CD4-positive, alpha-beta T cell treated with Interleukin-4 for 4 hours (primary cell): ENCODE data around the gene UBR1.
"Not testable (repeated sequence)": the region's sequence is repeated elsewhere in the genome, so short reads cannot be mapped to it uniquely, and the experiment has no call there.

Experiments used
- DNase-seq: peaks from one replicate; pipeline ENCODE4 v3.0.0-alpha.2; 2020

UBR1 gene

DNA sequence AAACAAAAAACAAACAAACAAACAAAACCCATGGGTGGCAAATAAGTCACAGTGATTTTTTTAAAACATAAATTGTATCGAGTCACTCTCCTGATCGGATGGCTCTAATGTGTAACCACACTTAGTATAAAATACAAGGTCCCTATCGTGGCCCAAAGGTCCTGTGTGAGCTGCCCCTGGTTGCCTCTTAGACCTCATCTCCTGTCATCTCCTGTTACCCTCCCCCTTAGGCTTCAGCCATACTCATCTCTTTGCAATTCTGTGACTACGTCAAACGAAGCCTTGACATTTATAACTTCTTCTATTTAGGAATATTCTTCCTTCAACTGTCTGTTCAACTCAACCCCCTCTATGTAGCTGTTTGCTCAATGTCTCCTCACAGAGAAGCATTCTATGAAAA, 141.4 kb downstream of the UBR1 start:
- DNase-seq: no peak

DNA sequence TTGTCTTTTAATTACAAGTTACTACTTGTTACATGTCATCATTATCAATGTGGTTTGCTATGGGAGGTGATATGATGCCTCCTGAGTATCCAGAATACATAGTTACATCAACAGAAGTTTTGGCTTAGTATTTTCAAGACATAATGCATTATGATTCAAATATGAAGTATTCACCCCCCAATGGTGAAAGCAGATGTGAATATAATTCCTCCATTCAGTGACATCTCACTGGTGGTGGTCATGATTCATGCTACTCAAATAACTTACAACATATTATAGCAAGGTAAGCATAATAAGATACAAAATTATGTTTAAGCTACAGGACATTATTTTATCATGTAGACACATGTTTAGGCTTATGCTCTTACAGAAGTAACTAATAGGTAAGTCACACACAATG, 150.3 kb downstream of the UBR1 start:
- DNase-seq: no peak

DNA sequence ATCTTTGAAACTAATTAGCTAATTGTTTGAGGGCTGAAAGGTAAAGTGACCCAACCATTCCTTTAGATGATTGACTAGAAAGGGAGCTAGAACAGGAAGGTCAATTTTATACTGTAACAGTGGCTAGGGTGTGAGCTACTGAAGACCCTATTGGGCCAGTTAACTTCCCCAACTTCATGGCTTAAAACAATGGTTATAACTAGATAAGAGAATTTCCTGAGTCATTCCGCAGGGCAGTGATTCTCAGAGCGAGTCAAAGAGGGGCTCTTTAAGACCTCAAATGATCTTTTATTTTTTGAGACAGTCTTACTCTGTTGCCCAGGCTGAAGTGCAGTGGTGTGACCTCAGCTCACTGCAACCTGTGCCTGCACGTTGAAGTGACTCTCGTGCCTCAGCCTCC, 151.5 kb downstream of the UBR1 start:
- no peak for DNase-seq

DNA sequence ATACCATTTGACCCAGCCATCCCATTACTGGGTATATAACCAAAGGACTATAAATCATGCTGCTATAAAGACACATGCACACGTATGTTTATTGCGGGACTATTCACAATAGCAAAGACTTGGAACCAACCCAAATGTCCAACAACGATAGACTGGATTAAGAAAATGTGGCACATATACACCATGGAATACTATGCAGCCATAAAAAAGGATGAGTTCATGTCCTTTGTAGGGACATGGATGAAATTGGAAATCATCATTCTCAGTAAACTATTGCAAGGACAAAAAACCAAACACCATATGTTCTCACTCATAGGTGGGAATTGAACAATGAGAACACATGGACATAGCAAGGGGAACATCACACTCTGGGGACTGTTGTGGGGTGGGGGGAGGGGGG, 156.9 kb downstream of the UBR1 start:
- not testable (repeated sequence) for DNase-seq

DNA sequence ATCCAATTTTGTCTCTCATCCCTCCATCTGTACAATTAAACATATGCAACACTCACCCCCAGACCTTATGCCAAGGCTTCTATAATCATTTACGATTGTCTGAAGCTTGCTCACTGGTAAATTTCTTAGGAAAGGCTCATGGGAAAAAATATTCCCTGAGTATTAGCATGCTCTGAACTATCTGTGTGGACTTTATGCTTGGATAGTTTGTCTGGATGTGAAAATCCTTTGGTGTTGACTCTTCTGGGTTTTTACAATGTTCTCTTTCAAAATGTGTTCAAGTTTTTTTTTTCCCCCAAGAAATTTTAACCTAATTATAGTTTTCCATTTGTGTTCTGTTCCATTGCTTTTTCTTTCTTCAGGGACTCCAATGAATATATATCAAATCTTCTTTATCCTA, 165.3 kb downstream of the UBR1 start:
- no peak for DNase-seq

DNA sequence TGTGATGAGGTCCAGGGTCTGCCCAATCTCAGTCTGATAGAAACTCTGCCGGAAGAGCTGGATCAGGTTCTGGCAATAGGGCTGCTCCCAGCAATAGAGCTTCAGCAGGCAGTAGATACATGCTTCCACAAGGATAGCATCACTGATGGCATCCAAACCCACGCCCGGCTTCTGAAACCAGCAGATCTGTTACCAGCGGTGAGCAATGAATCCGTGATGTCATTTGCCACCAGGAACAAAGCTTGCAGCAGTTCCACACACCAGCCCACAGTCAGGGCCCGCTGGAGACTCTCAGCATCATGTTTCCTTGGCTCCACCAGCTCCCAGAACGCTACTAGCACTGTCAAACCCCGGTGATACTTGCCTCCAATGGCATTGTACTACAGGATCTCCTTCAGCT, 166.0 kb downstream of the UBR1 start:
- no peak for DNase-seq

DNA sequence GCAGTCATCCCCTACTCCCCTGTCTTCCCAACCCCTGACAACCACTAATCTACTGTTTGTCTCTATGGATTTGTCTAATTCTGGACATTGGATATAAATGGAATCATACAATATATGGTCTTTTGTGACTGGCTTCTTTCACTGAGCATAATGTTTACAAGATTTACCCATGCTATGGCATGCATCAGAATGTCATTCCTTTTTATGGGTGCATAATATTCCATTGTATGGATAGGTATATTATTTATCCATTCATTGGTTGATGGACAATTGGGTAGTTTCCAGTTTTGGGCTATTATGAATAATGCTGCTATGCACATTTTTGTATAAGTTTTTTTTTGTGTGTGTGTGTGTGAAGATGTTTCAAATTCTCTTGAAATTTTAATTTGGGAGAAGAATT, 168.7 kb downstream of the UBR1 start:
- DNase-seq: no peak

DNA sequence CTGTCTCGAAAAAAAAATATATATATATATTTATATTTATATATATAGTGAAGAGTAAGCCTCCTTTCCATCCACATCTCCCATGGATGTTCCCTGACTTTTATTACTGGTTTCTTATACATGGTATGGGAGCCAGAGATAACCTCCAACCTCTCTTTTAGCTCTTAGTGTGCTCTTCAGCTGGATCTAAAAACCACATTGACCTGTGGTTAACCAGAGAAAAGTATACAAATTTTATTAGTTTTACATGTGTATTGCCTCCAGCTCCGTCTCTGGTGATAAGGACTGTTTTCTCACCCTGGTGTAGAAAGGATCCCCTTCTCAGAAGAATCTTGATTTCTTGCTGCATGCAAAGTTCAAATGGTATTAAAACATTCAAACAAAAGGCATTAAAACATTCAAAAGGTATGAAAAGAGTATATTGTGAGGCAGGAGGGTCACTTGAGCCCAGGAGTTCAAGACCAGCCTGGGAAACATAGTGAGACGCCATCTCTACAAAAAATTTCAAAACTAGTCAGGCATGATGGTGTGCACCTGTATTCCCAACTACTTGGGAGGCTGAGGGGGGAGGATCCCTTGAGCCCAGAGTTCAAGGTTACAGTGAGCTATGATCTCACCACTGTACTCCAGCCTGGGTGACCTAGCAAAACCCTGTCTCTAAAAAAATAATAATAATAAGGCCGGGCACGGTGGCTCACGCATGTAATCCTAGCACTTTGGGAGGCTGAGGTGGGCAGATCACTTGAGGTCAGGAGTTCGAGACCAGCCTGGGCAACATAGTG, 171.8 kb downstream of the UBR1 start:
- DNase-seq: no peak

DNA sequence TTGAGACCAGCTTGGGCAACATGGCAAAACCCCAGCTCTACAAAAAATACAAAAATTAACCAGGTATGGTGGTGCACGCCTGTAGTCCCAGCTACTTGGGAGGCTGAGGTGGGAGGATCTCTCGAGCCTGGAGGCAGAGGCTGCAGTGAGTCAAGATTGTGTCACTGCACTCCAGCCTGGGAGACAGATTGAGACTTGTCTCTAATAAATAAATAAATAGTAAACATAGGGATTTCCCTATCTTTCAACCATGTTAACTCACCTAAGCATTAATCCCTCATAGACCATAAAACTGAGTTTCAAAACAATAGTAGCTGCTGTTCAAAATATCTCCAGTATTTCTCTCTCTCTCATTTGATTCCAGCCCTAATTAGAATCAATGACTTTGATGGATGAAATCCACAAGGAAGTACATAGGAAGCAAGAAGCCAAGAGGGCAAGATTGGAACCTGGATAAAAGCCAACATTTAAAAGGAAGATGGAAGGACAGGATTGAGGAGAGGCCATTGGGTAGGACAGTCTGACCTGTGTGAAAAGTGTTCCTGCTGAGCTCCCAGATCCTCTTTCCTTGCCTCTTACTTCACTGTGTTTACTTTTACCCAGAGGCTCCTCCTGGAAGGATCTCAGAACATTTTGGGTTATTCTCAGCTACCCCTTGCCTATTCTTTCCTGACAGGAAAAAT, 172.9 kb downstream of the UBR1 start:
- no peak for DNase-seq

DNA sequence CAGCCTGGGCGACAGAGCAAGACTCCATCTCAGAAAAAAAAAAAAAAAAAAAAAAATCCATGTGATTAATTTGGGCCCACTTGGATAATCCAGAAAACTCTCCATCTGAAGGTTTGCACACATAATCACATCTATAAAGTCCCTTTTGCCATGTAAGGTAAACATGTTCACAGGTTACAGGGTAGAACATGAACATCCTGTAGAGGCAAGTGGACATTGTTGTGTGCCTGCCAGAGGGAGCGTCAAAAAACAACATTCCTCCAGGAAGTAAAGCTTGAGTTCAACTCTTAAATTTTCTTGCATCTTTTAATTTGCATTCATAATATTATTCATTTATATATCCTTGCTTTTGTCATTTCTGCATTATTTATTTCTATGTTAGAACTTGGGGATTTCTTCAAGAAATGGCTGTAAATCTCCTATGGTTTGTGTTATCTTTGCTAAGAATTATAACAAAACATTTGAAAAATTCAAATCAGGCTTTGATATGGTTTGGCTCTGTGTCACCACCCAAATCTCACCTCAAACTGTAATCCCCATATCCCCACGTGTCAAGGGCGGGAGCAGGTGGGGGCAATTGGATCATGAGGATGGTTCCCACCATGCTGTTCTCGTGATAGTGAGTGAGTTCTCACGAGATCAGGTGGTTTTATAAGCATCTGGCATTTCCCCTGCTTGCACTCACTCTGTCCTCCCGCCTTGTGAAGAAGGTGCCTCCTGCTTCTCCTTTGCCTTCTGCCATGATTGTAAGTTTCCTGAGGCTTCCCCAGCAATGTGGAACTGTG, 173.9 kb downstream of the UBR1 start:
- no peak for DNase-seq

DNA sequence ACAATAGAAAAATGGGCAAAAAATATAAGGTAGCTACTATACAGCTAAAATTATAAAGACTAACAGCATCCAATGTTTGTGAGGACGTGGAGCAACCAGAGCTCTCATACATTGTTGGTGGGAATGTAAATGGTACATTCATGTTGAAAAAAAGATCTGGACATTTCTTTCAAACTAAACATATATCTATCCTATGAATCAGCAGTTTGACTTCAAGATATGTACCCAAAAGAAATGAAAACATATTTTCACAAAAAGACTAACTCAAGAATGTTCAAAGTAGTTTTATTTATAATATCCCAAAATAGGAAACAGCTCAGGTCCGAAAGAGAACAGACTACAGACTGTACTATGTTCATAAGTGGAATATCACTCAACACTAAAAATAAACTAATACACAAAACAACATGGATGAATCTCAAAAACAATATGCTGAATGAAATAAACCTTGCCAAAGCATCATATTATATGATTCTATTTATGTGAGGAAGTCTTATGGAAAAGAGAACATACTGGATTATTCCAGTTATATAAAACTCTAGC, 176.5 kb downstream of the UBR1 start:
- no peak for DNase-seq

DNA sequence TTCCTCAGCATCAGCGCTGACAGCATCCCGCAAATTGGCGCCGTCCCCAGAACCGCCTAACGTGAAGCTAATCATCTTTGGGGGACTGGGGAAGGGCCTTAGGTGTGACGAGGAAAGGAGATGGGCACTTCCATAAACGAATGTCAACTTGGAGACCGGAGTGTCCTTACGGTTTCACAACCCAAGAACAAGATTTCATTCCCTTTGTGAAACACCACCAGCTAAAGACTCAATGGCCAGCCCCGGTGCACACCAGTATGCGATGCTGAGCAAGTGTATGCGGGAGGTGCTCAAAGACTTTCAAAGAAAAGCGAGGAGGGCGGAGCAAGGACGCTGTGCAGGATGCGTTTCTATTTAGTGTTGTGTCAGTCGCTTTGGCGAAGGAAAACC, 184.5 kb downstream of the UBR1 start:
- peak; percentile 47 for DNase-seq

DNA sequence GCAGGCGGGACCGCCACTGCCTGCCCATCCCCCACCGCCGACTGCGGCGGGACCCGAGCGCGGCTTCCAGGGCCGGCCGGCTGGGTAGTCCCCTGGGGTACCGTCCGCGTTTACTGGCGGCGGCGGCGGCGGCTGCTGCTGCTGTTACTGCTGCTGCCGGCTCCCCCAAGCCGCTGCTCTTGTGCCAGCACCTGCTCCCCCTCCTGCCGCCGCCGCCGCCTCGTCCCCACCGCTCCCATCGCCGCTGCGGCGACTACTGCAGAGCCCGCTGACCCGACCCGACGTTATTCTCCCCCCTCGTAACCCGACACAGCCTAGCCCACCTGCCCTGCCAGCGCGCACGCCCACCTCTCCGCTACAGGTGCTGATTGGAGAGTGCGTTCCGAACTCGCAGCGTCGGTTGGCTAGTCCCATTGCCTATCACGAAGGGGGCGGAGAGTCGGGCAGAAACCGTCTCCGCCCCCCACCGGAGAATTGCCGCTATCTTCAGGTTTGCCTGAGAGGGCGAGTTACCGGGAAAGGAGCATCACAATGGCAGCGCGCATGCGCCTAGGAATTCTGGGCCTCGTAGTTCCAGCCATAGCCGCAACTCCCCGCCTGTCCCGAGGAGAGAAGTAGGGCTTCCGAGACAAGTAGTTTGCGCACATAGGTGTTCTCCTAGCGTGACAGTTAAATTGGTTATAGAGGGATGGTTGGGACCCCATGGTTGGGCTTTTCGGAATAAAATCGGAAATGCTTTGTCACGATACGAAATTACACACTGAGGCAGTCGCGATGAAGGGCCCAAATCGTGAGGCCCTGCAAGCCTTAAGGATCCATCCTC, 185.1 kb downstream of the UBR1 start, which contains the start of gene TTBK2:
Gene TTBK2 (minus strand): TSS at position 260 of the 823 bp plus-strand sequence. CDS start 42,161 bp downstream, outside the sequence.
- DNase-seq: peak; percentile 99

DNA sequence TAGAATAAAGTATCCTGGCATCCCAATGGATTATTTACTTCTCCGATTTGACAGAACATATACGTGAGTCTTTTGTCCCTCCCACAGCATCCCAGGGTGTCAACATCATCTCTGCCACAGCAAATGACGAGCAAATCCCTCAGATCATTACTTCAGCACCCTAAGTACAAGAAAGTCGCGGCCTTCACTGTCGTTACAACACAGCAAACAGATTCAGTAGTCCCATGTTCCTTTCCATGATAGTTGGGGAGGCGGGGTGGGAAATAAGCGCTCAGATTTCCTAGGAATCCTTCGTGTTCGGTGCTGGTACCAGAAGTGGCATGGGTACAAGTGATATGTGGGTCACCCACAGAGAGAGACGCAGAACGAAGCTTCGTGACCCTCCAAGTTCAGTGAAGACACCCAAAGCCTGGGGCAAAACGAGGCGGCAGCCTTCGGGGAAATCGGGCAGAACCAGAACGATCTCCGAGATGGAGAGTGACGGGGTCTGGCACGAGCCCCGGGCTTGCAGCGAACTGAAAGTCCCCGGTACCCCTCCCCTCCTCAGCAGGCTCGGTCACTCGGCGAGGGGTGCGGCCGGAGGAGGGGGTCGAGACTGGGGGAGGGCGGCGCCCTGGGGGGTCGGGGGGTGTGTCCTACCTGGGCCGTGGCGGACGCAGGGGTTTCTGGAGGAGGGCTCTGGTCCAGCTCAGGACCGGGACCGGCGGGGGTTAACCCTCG, 185.9 kb downstream of the UBR1 start:
- DNase-seq: peak; percentile 27

DNA sequence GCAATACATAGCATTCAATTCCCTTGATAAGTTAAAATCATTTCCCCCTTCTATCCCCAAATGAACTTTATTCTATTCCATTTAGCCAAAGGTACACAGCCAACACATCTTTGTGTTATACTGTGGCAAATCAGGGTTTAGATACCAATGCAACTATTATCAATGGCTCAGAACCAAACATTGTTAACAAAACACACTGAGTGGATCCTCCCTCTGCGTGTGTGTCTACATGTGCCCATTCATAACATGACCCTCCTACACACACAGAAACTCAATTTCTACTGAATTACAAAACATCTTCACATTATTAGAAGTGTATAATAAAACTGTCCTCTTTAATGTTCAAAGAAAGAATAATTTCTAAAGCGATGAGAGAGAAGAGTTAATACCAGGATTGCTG, 186.5 kb downstream of the UBR1 start:
- DNase-seq: no peak

DNA sequence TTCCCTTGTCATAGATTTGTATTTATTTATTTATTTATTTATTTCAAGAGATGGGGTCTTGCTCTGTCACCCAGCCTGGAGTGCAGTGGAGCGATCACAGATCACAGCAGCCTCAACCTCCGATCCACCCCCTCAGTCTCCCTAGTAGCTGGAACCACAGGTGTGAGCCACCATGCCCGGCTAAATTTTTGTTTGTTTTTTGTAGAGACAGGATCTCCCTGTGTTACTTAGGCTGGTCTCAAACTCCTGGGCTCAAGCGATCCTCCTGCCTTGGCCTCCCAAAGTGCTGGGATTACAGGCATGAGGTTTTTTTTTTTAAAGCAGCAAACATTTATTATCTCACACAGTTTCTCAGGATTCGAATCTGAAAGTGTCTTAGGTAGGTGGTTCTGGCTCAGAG, 187.8 kb downstream of the UBR1 start:
- DNase-seq: no peak

DNA sequence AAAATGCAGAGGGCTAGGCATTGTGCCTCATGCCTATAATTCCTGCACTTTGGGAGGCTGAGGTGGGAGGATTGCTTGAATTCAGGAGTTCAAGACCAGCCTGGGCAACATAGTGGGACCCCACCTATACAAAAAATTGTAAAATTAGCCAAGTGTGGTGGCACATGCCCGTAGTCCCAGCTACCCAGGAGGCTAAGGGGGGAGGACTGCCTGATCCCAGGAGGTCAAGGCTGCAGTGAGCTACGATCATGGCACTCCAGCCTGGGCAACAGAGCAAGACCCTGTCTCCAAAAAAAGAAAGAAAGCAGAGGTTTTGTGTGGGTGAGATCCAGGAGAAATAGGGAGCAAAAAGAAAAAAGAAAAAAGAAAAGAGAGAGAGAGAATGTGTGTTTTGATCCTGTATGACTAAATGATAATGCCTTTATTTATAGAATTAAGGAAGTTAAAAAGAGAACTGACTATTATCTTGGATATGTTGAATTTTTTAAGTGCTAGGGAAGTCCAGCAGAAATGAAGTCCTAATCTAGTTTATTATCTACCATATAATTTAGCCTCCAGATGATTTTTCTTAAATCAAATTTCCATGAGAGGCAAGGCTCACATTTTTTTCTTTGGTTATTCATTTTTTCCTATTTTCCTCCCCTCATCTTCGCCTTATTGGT, 190.1 kb downstream of the UBR1 start:
- no peak for DNase-seq

DNA sequence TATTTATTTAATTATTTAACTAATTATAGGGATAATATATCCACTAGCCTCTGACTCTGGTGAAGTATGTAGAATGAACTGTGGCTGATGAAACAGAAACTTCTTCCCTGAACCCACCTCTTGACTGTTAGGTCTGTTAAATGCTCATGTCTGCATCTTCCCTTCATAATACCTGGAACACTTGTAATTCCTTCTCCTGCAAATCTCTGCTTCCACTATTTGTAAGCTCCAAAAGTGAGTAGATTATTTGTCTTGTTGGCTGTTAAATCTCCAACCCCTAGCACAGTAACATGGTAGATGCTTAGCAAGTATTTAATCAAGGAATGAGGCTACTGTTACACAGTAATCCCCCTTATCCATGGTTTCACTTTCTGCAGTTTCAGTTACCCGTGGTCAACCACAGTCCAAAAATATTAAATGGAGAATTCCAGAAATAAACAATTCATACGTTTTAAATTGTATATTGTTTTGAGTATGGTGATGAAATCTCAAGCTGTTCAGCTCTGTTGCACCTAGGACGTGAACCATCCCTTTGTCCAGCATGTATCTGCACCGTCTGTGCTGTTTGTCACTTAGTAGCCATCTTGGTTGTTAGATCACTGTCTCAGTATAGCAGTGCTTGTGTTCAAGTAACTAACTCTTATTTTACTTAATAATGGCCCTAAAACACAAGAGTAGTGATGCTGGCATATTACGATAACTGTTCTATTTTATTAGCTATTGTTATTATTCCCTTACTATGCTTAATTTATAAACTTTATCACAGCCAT, 190.9 kb downstream of the UBR1 start:
- no peak for DNase-seq

DNA sequence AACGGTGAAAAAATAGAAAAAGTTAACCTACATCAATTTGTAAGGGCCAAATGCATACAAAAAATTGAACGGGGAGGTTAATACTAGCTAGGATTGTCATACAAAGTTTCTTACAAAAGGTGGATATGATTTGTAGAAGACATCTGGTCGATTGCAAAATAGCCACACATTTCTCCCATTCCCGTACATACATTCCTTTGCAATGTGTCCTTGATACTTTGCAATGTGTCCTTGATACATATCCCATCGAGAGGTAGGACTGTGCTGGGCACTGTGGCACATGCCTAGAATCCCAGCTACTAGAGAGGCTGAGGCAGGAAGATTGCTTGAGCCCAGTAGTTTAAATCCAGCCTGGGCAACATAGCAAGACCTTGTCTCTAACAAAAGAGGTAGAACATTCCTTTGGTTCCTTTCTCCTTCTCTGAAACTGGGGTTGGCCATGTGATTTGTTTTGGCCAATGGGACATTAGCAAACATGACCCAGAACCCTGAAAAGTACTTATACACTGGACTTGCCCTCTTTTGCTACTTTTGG, 194.7 kb downstream of the UBR1 start:
- DNase-seq: no peak

DNA sequence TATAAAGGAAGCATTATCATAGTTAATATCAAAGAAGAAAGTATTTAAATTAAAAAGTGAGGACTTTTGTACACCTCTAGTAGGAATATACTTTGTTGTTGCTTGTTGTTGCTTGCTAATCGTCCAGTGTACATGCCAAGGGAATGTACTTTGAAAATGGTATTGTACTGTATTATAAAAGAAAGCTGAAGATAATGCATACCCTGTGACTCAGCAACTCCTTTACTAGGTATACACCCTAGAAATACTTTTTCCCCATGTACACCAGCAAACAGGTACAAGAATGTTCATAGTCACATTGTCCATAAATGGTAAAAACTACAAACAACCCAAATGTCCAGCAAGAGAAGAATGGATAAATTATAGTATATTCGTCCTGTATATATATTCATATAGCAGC, 197.3 kb downstream of the UBR1 start:
- no peak for DNase-seq
